MM.1S (cell line): ENCODE measurements around the gene ITPRIP.

Experiments
- EZH2phosphoT487 ChIP-seq: fragments of 300-600 bp; sonication (generic); IDR thresholded peaks from 2 replicates; pipeline ENCODE4 v1.6.1; 2018; ENCODE audit warnings: antibody characterized with exemption, low read length
- TF ChIP-seq, protein P1 (sequence below): fragments of 300-600 bp; sonication (generic); IDR thresholded peaks from 2 replicates; pipeline ENCODE4 v1.5.1; 2016; ENCODE audit warnings: antibody characterized with exemption, low read length, mixed read lengths

DNA sequence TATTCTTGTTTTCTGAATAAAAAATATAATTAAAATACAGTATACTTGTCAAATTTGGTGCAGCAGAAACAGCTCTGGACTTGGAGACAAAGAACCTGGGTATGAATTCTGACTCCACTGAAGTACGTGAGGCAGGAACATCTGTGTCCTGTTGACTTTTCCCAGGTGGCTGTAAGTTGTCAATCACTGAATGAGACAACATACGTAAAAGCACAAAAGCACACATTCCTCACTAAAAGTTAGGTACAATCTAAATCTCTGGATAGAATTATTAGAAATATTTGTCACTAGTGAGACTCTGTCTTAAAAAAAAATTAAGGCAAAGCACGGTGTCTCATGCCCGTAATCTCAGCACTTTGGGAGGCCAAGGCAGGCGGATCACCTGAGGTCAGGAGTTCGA, 33.5 kb upstream of the ITPRIP start:
- TF ChIP-seq, protein P1, sequence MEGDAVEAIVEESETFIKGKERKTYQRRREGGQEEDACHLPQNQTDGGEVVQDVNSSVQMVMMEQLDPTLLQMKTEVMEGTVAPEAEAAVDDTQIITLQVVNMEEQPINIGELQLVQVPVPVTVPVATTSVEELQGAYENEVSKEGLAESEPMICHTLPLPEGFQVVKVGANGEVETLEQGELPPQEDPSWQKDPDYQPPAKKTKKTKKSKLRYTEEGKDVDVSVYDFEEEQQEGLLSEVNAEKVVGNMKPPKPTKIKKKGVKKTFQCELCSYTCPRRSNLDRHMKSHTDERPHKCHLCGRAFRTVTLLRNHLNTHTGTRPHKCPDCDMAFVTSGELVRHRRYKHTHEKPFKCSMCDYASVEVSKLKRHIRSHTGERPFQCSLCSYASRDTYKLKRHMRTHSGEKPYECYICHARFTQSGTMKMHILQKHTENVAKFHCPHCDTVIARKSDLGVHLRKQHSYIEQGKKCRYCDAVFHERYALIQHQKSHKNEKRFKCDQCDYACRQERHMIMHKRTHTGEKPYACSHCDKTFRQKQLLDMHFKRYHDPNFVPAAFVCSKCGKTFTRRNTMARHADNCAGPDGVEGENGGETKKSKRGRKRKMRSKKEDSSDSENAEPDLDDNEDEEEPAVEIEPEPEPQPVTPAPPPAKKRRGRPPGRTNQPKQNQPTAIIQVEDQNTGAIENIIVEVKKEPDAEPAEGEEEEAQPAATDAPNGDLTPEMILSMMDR = no peak
- TF ChIP-seq EZH2phosphoT487 = no peak
